8988T (cell line): ENCODE data around the gene PGS1.

Experiments used
- DNase-seq: peaks from one replicate; pipeline ENCODE4 v3.0.0; 2011

The PGS1 gene

DNA sequence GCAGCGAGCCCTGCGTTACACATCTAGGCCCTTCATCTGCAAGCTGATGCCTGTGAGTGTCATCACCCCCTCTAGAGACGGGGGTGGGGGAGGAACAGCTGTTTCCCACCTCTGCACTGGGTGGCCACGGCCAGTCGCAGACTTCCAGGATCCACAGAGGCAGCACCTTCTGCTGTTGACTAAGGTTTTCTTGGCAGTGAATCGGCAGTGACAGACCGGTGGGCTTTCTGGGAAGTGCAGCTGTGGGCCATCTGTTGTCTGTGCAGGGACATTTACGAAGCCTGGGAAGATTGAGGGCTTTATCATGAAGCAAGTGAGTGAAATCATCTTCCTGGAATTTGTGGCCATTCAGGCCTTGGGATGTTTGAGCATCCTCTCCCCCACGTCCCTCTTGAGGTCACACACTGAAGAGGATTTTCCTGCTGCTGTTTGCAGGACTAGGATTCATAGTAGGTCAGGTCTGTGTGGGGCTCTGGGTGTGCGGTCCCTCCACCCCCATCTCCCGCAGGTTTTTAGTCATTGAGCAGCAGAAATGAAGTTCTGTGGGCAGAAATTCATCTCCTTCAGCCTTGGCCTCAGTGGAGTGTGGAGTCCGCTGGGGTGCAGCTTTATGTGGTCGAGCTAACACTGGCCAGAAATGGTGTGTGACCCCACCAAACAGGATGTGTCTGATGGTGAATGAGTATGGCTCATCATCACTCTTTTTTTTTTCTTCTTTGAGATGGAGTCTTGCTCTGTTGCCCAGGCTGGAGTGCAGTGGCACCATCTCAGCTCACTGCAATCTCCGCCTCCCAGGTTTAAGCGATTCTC lies 12.0 kb downstream of the PGS1 start:
- no peak for DNase-seq

DNA sequence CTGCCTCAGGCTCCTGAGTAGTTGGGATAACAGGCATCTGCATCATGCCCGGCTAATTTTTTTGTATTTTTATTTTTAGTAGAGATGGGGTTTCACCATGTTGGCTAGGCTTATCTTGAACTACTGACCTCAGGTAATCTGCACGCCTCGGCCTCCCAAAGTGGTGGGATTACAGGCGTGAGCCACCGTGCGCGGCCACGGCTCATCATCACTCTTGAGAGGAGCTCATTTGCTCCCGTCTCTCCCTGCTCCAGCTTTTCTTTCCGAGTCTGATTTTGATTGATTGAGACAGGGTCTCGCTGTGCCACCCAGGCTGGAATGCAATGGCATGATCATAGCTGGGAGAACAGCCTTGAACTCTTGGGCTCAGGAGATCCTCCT lies 12.6 kb downstream of the PGS1 start:
- no peak for DNase-seq

DNA sequence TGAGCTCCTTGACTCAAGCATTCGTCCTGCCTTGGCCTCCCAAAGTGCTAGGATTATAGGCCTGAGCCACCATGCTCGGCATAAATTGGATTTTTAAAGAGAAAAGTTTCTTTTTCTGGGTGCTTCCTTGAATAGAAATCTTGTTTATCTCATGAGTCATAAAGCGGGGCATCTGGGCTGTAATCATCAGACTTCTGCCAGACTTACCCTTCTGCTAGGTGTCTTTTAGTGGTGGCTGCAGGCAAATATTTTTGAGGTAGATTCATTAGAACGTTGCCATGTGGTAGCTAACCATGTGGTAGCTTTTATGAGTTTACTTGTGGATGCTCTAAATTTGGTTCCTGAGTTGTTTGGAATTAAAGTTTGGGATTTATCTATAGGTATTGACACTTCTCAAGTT lies 13.4 kb downstream of the PGS1 start:
- DNase-seq, result no peak

DNA sequence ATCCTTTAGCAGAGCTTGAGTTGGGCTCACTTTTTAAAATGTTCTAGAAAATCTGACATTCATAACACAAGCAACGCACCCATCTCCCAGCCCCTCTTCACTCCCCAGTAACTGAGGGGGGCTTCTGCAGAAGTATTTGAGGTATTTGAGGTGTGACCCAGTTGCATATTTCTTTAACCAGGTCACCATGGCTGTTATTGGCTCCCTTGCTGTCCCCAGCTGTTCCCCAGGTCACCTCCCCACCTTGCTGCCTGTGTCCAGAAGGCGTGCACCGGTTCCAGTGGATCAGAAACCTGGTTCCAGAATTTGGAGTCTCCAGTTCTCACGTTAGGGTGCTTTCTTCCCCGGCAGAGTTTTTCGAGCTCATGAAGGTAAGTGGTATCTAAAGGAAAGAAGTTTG lies 13.8 kb downstream of the PGS1 start:
- no peak for DNase-seq

DNA sequence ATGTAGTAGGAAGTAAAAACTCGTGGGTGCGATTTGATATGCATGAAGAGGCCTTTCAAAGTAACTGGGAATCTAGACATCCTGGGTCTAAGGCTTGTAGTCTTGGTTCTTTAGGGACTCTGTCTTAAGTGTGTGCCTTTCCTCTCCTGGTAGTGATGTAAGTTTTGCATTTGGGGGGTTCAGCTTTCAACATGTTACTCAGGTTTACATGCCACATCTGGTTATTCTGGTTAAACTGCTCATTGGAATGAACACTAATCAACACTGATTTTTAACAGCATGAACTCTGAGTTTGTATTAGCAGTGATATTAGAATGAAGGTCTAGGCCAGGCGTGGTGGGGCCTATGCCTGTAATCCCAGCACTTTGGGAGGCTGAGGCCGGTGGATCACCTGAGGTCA lies 15.1 kb downstream of the PGS1 start:
- no peak for DNase-seq

DNA sequence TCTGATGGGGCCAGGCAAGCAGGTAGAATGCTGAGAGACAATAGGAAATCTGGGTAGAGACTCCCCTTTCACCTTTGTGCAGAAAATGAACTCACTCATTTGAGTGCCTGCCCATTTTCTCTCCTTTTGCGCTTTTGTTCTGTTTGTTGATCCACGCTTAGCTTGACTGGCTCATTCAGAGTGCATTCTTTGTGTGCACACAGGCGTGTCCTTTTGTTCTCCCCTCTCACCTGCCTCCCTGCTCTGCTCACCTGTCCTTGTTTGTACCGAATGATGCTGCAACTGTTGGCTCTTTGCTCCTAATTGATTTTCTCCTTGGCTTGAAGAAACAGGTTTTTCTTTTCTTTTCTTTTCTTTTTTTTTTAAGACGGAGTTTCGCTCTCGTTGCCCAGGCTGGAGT lies 15.8 kb downstream of the PGS1 start:
- DNase-seq, result no peak

DNA sequence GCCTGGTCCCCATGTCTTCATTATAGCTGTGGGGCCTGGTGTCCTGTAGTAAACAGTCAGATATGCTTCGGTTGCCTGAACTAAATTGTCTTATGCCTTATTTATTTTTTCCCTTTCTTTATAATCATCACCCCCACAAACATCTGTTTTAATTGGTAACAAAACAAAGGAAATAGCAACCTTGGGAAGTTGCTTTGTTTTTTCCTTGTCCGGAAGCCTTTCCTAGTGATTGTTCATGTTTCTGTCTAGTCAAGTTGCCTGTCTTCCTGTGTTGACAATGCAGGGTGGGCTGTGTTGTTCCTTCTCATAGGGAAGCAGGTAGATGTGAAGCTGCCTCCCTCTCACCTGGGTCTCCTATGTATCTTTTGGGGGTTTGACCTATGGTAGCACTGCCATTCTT lies 16.7 kb downstream of the PGS1 start:
- DNase-seq, result no peak

DNA sequence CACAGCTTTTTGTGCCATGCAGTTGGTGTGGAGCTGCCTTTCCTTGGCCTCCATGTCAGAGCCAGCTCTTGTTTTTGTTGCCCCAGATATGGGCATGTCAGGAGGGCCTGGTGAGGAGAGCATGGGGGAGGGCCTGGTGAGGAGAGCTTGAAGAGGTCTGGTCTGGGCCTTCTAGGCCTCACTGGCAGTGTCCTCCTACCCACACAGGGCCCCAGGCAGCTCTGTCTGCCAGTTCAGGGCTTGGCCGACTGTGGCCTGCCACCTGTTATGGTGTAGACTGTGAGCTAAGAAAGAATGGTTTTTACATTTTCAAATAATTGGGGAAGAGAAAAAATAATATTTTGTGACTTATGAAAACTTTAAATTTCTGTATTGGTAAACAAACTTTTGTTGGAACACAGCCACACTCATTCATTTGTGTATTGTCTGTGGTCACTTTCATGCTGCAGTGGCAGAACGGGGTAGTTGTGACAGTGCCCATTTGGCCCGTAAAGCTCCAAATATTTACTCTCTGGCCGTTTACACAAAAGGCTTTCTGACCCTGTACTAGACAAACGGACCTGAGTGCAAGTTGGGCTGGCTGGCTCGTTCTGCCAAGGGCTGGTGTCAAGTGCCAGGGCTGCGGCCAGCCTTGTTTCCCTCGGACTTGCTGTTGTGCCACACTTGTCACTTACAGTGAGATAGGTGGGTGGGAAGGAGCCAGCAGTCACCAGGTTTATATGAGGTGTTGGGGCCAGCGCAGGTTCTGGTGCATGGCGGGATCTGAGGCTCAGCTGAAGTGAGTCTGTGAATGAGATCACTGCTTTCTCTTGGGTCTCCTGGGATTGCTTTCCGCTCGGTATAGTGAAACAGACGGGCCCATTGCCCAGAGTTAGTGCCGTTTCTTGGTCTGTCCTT lies 18.2 kb downstream of the PGS1 start:
- no peak for DNase-seq

DNA sequence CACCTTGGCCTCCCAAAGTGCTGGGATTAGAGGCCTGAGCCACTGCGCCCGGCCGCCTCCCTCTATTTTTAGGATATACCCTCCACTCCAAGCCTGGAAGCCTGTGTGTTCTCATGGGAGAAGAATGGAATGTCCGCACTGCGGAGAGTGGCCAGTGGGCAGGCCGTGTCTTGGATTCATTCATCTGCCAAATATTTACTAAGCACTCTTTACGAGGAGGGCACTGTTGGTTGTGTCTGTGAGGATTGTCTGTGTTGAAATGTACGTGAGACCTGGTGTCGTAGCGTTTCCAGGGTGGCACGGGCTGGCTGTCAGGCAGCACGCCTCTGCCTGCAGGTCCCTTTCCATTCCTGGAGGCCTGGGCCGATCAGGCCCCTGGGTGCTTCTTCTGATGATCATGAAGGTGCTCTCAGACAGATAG lies 19.2 kb downstream of the PGS1 start:
- no peak for DNase-seq

DNA sequence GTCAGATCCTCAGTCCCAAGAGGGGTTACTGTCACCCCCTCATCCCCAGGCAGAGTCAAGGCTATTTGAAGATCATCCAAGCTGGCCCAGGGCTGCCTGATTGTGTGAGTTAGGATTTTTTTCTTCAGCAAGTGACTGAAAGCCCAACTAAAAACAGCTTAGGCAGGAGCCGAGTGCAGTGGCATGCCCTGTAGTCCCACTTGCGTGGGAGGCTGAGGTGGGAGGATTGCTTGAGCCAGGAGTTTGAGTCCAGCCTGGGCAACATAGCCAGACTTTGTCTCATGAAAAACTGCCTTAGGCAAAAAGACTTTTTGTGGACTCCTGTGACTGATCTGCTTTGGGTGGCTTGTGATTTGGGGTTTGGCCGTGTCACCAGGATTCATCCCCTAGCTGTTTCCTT lies 19.9 kb downstream of the PGS1 start:
- DNase-seq, result no peak

DNA sequence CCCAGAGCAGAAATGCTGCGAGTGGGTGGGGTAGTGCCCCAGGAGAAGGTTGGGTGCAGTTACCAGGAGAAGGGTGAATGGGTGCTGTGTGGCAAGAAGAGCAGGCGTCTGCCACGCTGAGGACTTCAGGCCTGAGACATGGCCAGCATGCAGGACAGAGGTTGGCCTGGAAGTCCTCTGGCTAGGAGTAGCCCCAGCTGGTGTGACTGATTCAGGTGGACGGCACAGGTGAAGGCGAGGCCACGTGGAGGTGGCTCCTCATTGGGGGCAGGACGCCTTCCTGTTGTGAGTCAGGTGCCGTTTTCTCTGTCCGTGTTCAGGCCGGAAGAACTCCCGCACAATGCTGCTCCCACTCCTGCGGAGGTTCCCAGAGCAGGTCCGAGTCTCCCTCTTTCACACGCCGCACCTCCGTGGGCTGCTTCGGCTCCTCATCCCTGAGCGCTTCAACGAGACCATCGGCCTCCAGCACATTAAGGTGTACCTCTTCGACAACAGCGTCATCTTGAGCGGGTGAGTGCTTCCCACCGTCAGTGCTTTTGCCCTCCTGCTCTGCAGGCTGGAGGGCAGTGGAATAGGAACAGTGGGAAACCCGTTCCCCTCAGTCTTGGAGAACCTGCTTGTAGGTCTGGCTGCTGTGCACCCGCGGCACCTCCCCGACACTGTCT lies 20.7 kb downstream of the PGS1 start:
- DNase-seq, result no peak

DNA sequence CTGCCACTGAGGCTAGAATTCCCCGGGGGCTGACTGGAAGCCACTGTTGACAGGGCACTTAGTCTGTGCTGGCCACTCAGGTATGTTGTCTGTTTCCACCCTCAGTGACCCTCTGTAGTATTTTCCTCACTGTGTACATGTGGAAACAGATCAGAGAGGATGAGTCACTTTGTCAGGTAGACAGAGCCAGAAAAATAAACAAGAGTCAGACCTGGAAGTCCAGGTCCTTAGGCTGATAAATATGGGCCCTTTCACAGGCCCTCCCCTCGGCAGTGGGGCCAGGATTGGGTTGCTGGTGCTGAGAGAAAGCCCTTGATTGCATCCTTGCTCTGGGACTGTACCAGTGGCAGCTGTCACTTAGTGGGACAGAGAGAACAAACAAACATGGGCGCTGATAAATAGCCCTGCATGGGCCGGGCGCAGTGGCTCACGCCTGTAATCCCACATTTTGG lies 21.3 kb downstream of the PGS1 start:
- DNase-seq, result no peak

DNA sequence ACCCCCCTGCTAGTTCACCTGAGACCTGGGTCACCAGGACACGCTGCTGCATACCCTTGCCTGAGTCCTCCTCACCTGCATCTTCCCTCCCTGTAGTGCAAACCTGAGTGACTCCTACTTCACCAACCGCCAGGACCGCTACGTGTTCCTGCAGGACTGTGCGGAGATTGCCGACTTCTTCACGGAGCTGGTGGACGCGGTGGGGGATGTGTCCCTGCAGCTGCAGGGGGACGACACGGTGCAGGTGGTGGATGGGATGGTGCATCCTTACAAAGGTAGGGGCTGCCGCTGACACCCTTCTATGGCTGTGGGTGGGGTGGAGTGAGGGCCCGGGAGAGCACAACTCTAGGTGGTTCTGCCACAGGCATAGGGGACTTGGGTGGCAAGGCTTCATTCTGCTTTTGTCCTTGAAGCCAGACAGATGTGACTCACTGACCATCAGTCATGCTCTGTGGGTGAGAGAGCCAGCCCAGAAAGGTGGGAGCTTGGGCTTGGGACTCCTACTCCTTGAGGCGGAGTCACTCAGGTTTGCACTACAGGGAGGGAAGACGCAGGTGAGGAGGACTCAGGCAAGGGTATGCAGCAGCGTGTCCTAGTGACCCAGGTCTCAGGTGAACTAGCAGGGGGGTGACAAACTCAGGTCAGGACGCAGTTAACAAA lies 22.3 kb downstream of the PGS1 start:
- no peak for DNase-seq

DNA sequence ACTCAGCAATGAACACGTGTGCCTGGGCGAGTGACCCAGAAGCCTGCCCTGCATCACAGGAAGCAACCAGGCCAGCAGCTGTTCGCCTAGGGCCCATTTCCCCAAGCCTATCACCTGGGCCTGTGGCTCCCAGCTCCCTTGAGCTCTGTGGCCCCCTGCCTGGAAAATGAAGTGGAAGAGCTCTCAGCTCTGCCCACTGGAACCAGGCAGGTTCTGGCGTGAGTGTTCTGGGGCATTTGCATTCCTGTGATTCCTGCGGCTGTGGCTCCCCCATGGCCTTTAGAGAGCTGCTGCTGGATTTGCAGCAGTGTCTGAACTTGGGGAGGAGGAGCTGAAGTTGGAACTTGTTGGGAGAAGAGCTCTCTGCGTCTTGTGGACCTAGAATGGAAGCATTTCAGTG lies 22.8 kb downstream of the PGS1 start:
- no peak for DNase-seq

DNA sequence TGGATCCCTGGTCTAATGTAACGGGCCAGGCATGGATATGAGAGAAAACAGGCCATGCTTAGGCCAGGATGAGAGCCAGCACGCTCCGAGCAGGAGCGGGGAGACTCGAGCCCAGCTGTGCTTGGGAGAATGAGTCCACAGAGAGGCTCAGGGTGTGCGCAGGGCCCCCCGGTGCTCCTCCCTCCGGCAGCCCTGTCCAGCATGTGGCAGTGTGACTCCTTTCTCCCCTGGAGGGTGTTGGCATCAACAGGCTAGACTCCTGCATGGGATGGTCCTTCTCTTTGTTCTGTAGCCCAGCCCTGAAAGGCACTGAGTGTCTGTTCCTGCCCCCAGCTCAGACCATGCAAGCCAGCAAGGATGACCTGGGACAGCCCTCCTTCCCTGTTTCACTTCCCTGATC lies 23.4 kb downstream of the PGS1 start:
- DNase-seq, result no peak

DNA sequence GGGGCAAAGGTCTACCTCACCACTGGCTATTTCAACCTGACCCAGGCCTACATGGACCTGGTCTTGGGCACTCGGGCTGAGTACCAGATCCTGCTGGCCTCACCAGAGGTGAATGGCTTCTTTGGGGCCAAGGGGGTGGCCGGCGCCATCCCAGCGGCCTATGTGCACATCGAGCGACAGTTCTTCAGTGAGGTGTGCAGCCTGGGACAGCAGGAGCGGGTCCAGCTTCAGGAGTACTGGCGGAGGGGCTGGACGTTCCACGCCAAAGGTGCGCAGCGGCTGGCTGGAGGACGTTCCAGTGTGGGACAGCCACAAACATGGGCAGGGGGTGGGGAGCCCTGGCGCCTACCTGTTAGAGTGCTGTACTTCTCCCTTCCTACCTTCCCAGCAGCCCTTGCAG lies 25.4 kb downstream of the PGS1 start:
- no peak for DNase-seq

DNA sequence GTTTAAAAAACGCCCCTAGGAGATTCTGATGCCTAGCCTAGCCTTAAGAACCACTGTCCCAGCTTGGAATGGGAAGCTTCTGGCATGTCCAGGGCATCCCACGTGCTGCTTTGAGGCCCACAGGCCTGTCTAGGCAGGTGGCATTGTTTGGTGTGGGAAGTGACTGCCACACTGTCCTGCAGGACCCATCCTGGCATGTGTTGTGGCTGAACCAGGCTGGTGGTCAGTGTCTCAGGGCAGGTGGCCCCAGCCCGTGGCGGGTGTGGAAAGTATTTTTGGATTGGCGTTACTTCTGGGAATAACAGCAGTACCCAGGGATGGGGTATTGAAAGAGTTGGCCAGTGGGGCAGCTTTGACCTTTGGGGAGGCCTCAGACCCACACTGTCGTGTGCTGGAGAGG lies 27.9 kb downstream of the PGS1 start:
- no peak for DNase-seq

DNA sequence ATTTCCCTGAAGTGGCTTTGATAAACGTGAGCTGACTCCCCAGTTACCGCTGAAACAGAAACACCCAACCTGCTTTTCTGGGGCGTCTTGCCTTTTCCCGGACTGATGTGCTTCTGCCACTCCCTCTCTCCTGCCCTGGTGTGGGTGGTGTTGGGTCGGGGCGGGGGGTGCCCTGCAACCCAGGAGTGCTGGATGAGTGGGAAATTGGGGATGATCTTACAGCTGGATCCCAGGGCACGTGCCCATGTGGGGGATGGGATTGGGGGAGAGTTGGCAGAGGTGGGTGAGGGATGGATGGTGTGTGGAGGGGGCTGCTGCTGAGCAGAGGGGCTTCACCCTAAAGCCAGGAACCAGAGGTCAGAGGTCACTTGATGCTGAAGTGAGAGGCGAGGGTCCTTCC lies 28.5 kb downstream of the PGS1 start:
- no peak for DNase-seq

DNA sequence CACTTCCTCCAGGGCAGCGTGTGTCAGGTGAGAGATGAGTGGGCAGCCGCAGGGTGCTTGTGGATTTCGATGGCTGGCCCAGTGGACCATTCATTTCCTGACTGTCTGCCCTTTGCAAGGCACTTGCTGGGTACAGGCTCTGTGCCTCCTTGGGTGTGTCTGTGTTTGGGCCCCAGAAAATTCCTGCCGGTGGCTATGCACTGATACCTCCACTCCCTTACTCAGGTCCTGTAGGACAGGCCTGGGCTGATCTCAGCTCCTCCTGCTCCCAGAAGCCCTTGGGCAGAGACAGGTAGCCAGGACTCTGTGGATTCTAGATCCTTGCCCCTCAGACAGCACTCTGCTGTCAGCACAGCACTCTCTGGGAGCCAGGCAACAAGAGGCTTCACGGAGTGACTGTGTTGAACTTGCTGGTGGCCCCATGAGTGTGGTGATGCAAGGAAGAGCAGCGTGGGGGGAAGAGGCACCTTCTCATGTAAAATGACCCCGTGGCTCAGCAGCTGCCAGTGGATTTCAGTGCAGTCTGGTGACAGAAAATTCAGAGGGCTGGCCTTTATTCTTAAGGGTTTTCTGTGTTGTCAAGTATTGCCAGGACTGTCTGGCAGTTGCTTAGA lies 29.0 kb downstream of the PGS1 start:
- no peak for DNase-seq

DNA sequence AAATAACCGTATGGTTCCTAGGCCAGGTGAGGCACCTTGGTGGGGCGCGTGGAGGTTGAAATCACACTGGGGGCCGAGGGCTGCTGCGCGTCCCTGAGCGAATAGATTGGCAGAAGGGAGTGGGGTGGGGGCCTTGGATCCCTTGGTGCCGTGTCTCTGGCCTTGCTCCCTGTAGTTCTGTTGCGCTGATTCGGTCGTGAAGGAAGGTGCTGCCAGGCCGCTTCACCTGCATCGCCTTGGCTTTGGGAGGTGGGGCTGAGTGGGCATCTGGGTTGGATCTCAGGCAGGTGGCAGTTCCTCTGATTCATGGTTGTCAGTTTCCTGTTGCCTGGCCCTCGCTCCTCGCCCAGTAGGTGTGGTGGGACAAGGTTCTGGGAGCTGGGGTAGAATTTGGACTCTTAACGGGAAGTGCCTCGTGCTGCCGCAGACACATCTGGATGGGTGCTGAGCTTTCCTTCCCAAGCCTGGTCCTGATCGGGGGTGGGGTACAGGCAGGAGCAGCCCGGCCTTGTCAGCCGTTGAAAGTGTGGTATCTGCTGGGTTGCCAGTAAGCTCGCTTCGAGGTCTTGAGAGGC lies 30.1 kb downstream of the PGS1 start:
- DNase-seq, result no peak

DNA sequence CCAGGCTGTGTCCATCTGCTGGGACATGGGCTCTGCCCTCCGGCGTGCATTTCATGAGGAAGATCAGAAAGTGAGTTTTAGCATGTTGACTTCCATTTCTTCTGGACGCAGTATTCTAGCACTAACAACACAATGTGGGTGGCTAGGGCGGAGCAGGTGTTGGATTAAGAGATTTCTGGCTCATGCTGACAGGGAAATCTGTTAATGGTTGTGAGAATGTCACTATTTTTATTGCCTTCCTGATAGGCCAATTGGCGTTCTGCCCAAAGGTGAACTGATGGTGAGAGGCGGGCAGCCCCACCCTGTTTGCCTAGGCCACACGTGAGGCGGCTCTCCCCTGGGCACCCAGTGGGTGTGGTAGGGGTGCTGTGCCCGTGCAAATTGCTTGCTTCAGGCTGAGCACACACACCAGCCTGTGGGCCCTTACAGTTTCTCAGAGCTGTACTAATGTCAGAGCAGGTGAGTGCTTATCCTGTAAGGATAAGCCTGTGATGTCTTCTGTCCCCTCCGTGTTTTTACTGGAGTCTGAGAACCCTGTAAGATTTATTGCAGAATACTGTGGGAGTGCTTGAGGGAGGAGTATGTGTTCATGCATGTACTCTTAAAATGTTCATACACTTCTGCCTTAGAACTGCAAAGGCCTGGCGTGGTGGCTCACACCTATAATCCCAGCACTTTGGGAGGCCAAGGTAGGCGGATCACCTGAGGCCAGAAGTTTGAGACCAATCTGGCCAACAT lies 30.9 kb downstream of the PGS1 start:
- DNase-seq, result no peak
